ENCODE data around the gene KLF6. TPM values are rescaled to one million over a fixed set of nuclear protein-coding genes. Genes with fewer than 3 reads are reported as not detected.
A peak's percentile ranks its signal among the peaks of the same experiment; 100 is the strongest.

The KLF6 gene
- total and polyA plus RNA-seq, 7 experiments from 2014 or later: 142 to 1,870 (median 168) TPM

- H3K27me3 ChIP-seq (ENCODE audit: control insufficient read depth in 2 of 2, insufficient read depth in 2 of 2, low read length in 2 of 2): no peaks in the 10 kb centered on the region
- Mint-ChIP-seq H3K27ac (peak overlapping the region in 4 of 9 donors; percentile 46 to 83 (median 62)), H3K9me3 (no peaks in the 10 kb centered on the region), H3K4me1 (peaks cover 12 to 37% (median 22%) of the 10 kb centered on the region in 7 donors), H3K27me3 (no peaks in the 10 kb centered on the region), H3K36me3 (peaks cover 0 to 3% (median 0%) of the 10 kb centered on the region in 5 donors), H3K4me3 (no peak overlapping the region)
- H3K4me3 ChIP-seq (ENCODE audit: low read length): no peak overlapping the region
- H3K4me1 ChIP-seq (ENCODE audit: control insufficient read depth in 2 of 2, insufficient read depth in 2 of 2, low read length in 2 of 2): peaks cover 15 to 17% of the 10 kb centered on the region in 2 donors
- no peak overlapping the region for H3K27ac ChIP-seq (ENCODE audit: low read depth, low read length)
- H3K9me3 ChIP-seq (ENCODE audit: control insufficient read depth in 2 of 3, low read length in 3 of 3): no peaks in the 10 kb centered on the region
- no peak for DNase-seq
- no peaks in the 10 kb centered on the region for H3K36me3 ChIP-seq (ENCODE audit: control insufficient read depth in 2 of 3, insufficient read depth in 3 of 3, low read length in 3 of 3)
- intact Hi-C loops (cut with micrococcal nuclease): no loop called here
- CTCF ChIA-PET: interaction anchor here (0.7 to 1.1 kb wide), 2 partner anchors 42 to 420 kb away, joined by 3 read pairs; no protein-coding TSS in a partner anchor
- ATAC-seq: no peak
- POLR2A ChIA-PET: interaction anchor here (0.6 to 4.2 kb wide), 5 partner anchors 14 to 64 kb away, joined by 3 to 23 read pairs (median 8); partner anchors contain the start of gene KLF6
Measured at GRCh38 chr10:3825244-3825643, 40.2 kb upstream of the KLF6 start.

- DNase-seq (no peak), ATAC-seq (no peak)
- H3K27me3 Mint-ChIP-seq: no peaks in the 10 kb centered on the region
- H3K4me1 Mint-ChIP-seq: peaks cover 0 to 11% (median under 1%) of the 10 kb centered on the region in 7 donors
- H3K4me3 ChIP-seq (ENCODE audit: low read length): no peak overlapping the region
- peaks cover 0 to 7% (median 0%) of the 10 kb centered on the region in 5 donors for H3K36me3 Mint-ChIP-seq
- no peak overlapping the region for H3K27ac ChIP-seq (ENCODE audit: low read depth, low read length)
- peak overlapping the region in 1 of 9 donors; percentile 19 for H3K27ac Mint-ChIP-seq
- ChIA-PET CTCF (interaction anchor here (0.7 kb wide), 1 partner anchor 123 kb away, joined by 3 read pairs; no protein-coding TSS in a partner anchor), POLR2A (interaction anchor here (0.9 to 4.2 kb wide), 2 partner anchors 12 to 38 kb away, joined by 4 to 23 read pairs; partner anchors contain the start of gene KLF6)
- H3K27me3 ChIP-seq (ENCODE audit: control insufficient read depth in 2 of 2, insufficient read depth in 2 of 2, low read length in 2 of 2): no peaks in the 10 kb centered on the region
- peaks cover 0 to 8% (median 0%) of the 10 kb centered on the region in 11 donors for H3K9me3 Mint-ChIP-seq
- H3K4me3 Mint-ChIP-seq: no peak overlapping the region
- no peaks in the 10 kb centered on the region for H3K9me3 ChIP-seq (ENCODE audit: control insufficient read depth in 2 of 3, low read length in 3 of 3)
- H3K36me3 ChIP-seq (ENCODE audit: control insufficient read depth in 2 of 3, insufficient read depth in 3 of 3, low read length in 3 of 3): no peaks in the 10 kb centered on the region
- no peaks in the 10 kb centered on the region for H3K4me1 ChIP-seq (ENCODE audit: control insufficient read depth in 2 of 2, insufficient read depth in 2 of 2, low read length in 2 of 2)
- intact Hi-C loops (cut with micrococcal nuclease): no loop called here
Measured at GRCh38 chr10:3822541-3823330, 37.7 kb upstream of the KLF6 start.

GRCh38 chr10:3820255-3820654 is 35.2 kb upstream of the KLF6 start:
- intact Hi-C loops (cut with micrococcal nuclease): no loop called here
- Mint-ChIP-seq H3K4me1 (peaks cover 0 to 17% (median 1%) of the 10 kb centered on the region in 7 donors), H3K36me3 (peaks cover 0 to 12% (median 0%) of the 10 kb centered on the region in 5 donors), H3K27ac (peak overlapping the region in 1 of 9 donors; percentile 9), H3K9me3 (peaks cover 0 to 14% (median 0%) of the 10 kb centered on the region in 11 donors), H3K27me3 (no peaks in the 10 kb centered on the region), H3K4me3 (no peak overlapping the region)
- H3K4me1 ChIP-seq (ENCODE audit: control insufficient read depth in 2 of 2, insufficient read depth in 2 of 2, low read length in 2 of 2): no peaks in the 10 kb centered on the region
- H3K9me3 ChIP-seq (ENCODE audit: control insufficient read depth in 2 of 3, low read length in 3 of 3): no peaks in the 10 kb centered on the region
- no peaks in the 10 kb centered on the region for H3K27me3 ChIP-seq (ENCODE audit: control insufficient read depth in 2 of 2, insufficient read depth in 2 of 2, low read length in 2 of 2)
- ATAC-seq: no peak
- DNase-seq: no peak
- ChIA-PET POLR2A (interaction anchor here (0.8 to 17.5 kb wide), 5 partner anchors 9 to 37 kb away, joined by 3 to 401 read pairs (median 3); partner anchors contain the start of gene KLF6), CTCF (no interaction called here)
- H3K4me3 ChIP-seq (ENCODE audit: low read length): no peak overlapping the region
- no peak overlapping the region for H3K27ac ChIP-seq (ENCODE audit: low read depth, low read length)
- H3K36me3 ChIP-seq (ENCODE audit: control insufficient read depth in 2 of 3, insufficient read depth in 3 of 3, low read length in 3 of 3): no peaks in the 10 kb centered on the region

GRCh38 chr10:3816995-3817394 is 32.0 kb upstream of the KLF6 start:
- peaks cover 0 to 14% (median 0%) of the 10 kb centered on the region in 11 donors for H3K9me3 Mint-ChIP-seq
- DNase-seq (no peak), ATAC-seq (no peak)
- no peaks in the 10 kb centered on the region for H3K27me3 Mint-ChIP-seq
- Histone ChIP-seq H3K4me3 (ENCODE audit: low read length) (no peak overlapping the region), H3K27ac (ENCODE audit: low read depth, low read length) (no peak overlapping the region), H3K27me3 (ENCODE audit: control insufficient read depth in 2 of 2, insufficient read depth in 2 of 2, low read length in 2 of 2) (no peaks in the 10 kb centered on the region), H3K9me3 (ENCODE audit: control insufficient read depth in 2 of 3, low read length in 3 of 3) (no peaks in the 10 kb centered on the region), H3K36me3 (ENCODE audit: control insufficient read depth in 2 of 3, insufficient read depth in 3 of 3, low read length in 3 of 3) (no peaks in the 10 kb centered on the region), H3K4me1 (ENCODE audit: control insufficient read depth in 2 of 2, insufficient read depth in 2 of 2, low read length in 2 of 2) (peaks cover 2 to 8% of the 10 kb centered on the region in 2 donors)
- no peak overlapping the region for H3K27ac Mint-ChIP-seq
- H3K4me3 Mint-ChIP-seq: no peak overlapping the region
- intact Hi-C loops (cut with micrococcal nuclease): loop anchor here in 1 of 2 donors (1.0 kb wide), 1 partner anchor 11 kb away; no protein-coding TSS in a partner anchor
- CTCF ChIA-PET: no interaction called here
- peaks cover 1 to 39% (median 9%) of the 10 kb centered on the region in 7 donors for H3K4me1 Mint-ChIP-seq
- peaks cover 0 to 9% (median 0%) of the 10 kb centered on the region in 5 donors for H3K36me3 Mint-ChIP-seq
- POLR2A ChIA-PET: interaction anchor here (1.2 to 17.5 kb wide), 4 partner anchors 10 to 34 kb away, joined by 6 to 401 read pairs (median 8); partner anchors contain the start of gene KLF6

GRCh38 chr10:3814838-3815220 is 29.8 kb upstream of the KLF6 start:
- Mint-ChIP-seq H3K4me3 (peak overlapping the region in 3 of 10 donors; percentile 6 to 61 (median 13)), H3K27me3 (no peaks in the 10 kb centered on the region), H3K4me1 (peaks cover 14 to 50% (median 30%) of the 10 kb centered on the region in 7 donors), H3K9me3 (peaks cover 0 to 11% (median 0%) of the 10 kb centered on the region in 11 donors), H3K27ac (peak overlapping the region in 2 of 9 donors; percentile 54 to 83), H3K36me3 (peaks cover 0 to 6% (median 0%) of the 10 kb centered on the region in 5 donors)
- Histone ChIP-seq H3K27ac (ENCODE audit: low read depth, low read length) (no peak overlapping the region), H3K27me3 (ENCODE audit: control insufficient read depth in 2 of 2, insufficient read depth in 2 of 2, low read length in 2 of 2) (no peaks in the 10 kb centered on the region), H3K4me3 (ENCODE audit: low read length) (no peak overlapping the region), H3K36me3 (ENCODE audit: control insufficient read depth in 2 of 3, insufficient read depth in 3 of 3, low read length in 3 of 3) (no peaks in the 10 kb centered on the region), H3K4me1 (ENCODE audit: control insufficient read depth in 2 of 2, insufficient read depth in 2 of 2, low read length in 2 of 2) (peaks cover 23 to 30% of the 10 kb centered on the region in 2 donors), H3K9me3 (ENCODE audit: control insufficient read depth in 2 of 3, low read length in 3 of 3) (no peaks in the 10 kb centered on the region)
- intact Hi-C loops (cut with micrococcal nuclease): loop anchor here (5.0 kb wide), 2 partner anchors 38 to 77 kb away; no protein-coding TSS in a partner anchor
- peak in 1 of 9 donors; percentile 19 for DNase-seq
- ATAC-seq: no peak
- CTCF ChIA-PET: no interaction called here
- POLR2A ChIA-PET: interaction anchor here (0.6 to 17.5 kb wide), 2 partner anchors 32 to 308 kb away, joined by 3 to 401 read pairs; partner anchors contain the start of gene KLF6

- ATAC-seq: no peak
- H3K36me3 ChIP-seq (ENCODE audit: control insufficient read depth in 2 of 3, insufficient read depth in 3 of 3, low read length in 3 of 3): no peaks in the 10 kb centered on the region
- Mint-ChIP-seq H3K27ac (peak overlapping the region in 3 of 9 donors; percentile 11 to 83 (median 60)), H3K4me1 (peaks cover 17 to 55% (median 35%) of the 10 kb centered on the region in 7 donors), H3K36me3 (peaks cover 0 to 6% (median 0%) of the 10 kb centered on the region in 5 donors), H3K4me3 (peak overlapping the region in 1 of 10 donors; percentile 6), H3K27me3 (no peaks in the 10 kb centered on the region), H3K9me3 (peaks cover 0 to 8% (median 0%) of the 10 kb centered on the region in 11 donors)
- no peaks in the 10 kb centered on the region for H3K27me3 ChIP-seq (ENCODE audit: control insufficient read depth in 2 of 2, insufficient read depth in 2 of 2, low read length in 2 of 2)
- DNase-seq: no peak
- POLR2A ChIA-PET: interaction anchor here (17.5 kb wide), 1 partner anchor 31 kb away, joined by 401 read pairs; the partner anchor contains the start of gene KLF6
- H3K4me1 ChIP-seq (ENCODE audit: control insufficient read depth in 2 of 2, insufficient read depth in 2 of 2, low read length in 2 of 2): peaks cover 29 to 36% of the 10 kb centered on the region in 2 donors
- no peak overlapping the region for H3K4me3 ChIP-seq (ENCODE audit: low read length)
- CTCF ChIA-PET: no interaction called here
- no peak overlapping the region for H3K27ac ChIP-seq (ENCODE audit: low read depth, low read length)
- H3K9me3 ChIP-seq (ENCODE audit: control insufficient read depth in 2 of 3, low read length in 3 of 3): no peaks in the 10 kb centered on the region
- intact Hi-C loops (cut with micrococcal nuclease): loop anchor here (5.0 kb wide), 2 partner anchors 37 to 78 kb away; no protein-coding TSS in a partner anchor
Measured at GRCh38 chr10:3813986-3814837, 29.2 kb upstream of the KLF6 start.

Data from naive thymus-derived CD4-positive, alpha-beta T cell (primary cell).